ENCODE results near the gene GCKR.
"Not testable (repeated sequence)": the region's sequence is repeated elsewhere in the genome, so short reads cannot be mapped to it uniquely, and the experiment has no call there.

Gene GCKR

GRCh38 chr2:27537287-27537686 is 40.6 kb downstream of the GCKR start:
- Histone ChIP-seq H3K36me3 (ENCODE audit: control insufficient read depth, insufficient read depth, low read length) (no peaks in the 10 kb centered on the region), H2AFZ (peak overlapping the region; percentile 66), H3K27ac (no peak overlapping the region), H3K9ac (no peak overlapping the region), H3K79me2 (no peaks in the 10 kb centered on the region), H3K9me3 (ENCODE audit: control insufficient read depth, low read length) (no peaks in the 10 kb centered on the region), H3K27me3 (ENCODE audit: control insufficient read depth, insufficient read depth, low read length) (no peaks in the 10 kb centered on the region), H3K4me3 (ENCODE audit: low read depth, low read length) (no peak overlapping the region), H3K4me1 (peaks cover 9% of the 10 kb centered on the region), H3K4me2 (ENCODE audit: low read length) (no peak overlapping the region)
- no peak for TF ChIP-seq CTCF (IDR thresholded peaks at IDR 0.05)

DNA sequence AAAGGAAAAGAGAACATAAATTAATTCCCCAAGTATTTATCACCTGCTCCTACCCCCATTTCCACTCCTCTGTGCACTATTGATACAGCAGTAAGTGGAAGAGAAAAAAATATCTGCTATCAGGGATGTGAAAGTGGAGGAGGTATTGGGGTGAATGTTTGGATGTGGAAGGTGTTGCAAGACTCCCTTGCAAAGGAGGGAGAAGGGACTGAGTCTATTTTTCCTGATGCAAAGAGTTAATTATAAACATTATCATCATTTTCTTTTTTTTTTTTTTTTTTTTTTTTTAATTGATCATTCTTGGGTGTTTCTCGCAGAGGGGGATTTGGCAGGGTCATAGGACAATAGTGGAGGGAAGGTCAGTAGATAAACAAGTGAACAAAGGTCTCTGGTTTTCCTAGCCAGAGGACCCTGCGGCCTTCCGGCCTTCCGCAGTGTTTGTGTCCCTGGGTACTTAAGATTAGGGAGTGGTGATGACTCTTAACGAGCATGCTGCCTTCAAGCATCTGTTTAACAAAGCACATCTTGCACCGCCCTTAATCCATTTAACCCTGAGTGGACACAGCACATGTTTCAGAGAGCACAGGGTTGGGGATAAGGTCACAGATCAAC is 42.3 kb downstream of the GCKR start:
- H3K36me3 ChIP-seq (ENCODE audit: control insufficient read depth, insufficient read depth, low read length); H3K4me3 ChIP-seq (ENCODE audit: low read depth, low read length); H3K9me3 ChIP-seq (ENCODE audit: control insufficient read depth, low read length); H2AFZ ChIP-seq; H3K4me1 ChIP-seq; H3K27ac ChIP-seq; H3K4me2 ChIP-seq (ENCODE audit: low read length); H3K27me3 ChIP-seq (ENCODE audit: control insufficient read depth, insufficient read depth, low read length); H3K9ac ChIP-seq; H3K79me2 ChIP-seq: not testable (repeated sequence)

DNA sequence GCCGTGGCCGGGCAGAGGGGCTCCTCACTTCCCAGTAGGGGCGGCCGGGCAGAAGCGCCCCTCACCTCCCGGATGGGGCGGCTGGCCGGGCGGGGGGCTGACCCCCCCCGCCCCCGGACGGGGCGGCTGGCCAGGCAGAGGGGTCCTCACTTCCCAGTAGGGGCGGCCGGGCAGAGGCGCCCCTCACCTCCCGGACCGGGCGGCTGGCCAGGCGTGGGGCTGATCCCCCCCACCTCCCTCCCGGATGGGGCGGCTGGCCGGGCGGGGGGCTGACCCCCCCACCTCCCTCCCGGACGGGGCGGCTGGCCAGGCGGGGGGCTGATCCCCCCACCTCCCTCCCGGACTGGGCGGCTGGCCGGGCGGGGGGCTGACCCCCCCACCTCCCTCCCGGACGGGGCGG is 43.0 kb downstream of the GCKR start:
- H3K9ac ChIP-seq; H3K4me3 ChIP-seq (ENCODE audit: low read depth, low read length); H3K4me2 ChIP-seq (ENCODE audit: low read length); H2AFZ ChIP-seq; H3K4me1 ChIP-seq; H3K9me3 ChIP-seq (ENCODE audit: control insufficient read depth, low read length); H3K79me2 ChIP-seq; H3K27ac ChIP-seq; H3K27me3 ChIP-seq (ENCODE audit: control insufficient read depth, insufficient read depth, low read length); H3K36me3 ChIP-seq (ENCODE audit: control insufficient read depth, insufficient read depth, low read length): not testable (repeated sequence)

DNA sequence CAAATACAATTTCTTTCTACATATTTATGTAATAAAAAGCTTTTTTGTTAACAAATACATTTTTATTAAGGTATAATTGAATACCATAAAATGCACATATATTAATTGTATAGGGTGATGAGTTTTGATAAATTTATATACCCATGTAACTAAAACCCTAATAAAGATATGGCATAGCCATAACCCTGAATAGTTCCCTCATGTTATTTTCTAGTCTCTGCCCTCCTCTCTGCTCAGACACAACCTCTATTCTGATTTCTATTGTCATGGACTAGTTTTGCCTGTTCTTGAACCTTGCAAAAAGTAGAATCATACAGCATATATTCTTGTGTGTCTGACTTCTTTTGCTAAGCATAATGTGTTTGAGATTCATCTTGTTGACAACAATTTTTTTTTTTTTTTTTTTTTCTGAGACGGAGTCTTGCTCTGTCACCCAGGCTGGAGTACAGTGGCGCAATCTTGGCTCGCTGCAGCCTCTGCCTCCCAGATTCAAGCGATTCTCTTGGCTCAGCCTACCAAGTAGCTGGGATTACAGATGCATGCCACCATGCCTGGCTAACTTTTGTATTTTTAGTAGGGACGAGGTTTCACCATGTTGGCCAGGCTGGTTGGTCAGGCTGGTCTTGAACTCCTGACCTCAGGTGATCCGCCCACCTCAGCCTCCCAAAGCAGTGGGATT is 47.6 kb downstream of the GCKR start:
- Histone ChIP-seq H3K9ac (no peak overlapping the region), H3K4me2 (ENCODE audit: low read length) (no peak overlapping the region), H3K79me2 (no peaks in the 10 kb centered on the region), H3K9me3 (ENCODE audit: control insufficient read depth, low read length) (no peaks in the 10 kb centered on the region), H3K27me3 (ENCODE audit: control insufficient read depth, insufficient read depth, low read length) (no peaks in the 10 kb centered on the region), H3K4me1 (no peaks in the 10 kb centered on the region), H2AFZ (no peak overlapping the region), H3K36me3 (ENCODE audit: control insufficient read depth, insufficient read depth, low read length) (no peaks in the 10 kb centered on the region), H3K27ac (no peak overlapping the region), H3K4me3 (ENCODE audit: low read depth, low read length) (no peak overlapping the region)
- no peak for TF ChIP-seq CTCF (IDR thresholded peaks at IDR 0.05)

- H3K9me3 ChIP-seq (ENCODE audit: control insufficient read depth, low read length): no peaks in the 10 kb centered on the region
- H3K27me3 ChIP-seq (ENCODE audit: control insufficient read depth, insufficient read depth, low read length): no peaks in the 10 kb centered on the region
- TF ChIP-seq CTCF (IDR thresholded peaks at IDR 0.05): no peak
- no peak overlapping the region for H3K4me2 ChIP-seq (ENCODE audit: low read length)
- no peak overlapping the region for H3K27ac ChIP-seq
- no peak overlapping the region for H3K4me3 ChIP-seq (ENCODE audit: low read depth, low read length)
- no peaks in the 10 kb centered on the region for H3K36me3 ChIP-seq (ENCODE audit: control insufficient read depth, insufficient read depth, low read length)
- no peaks in the 10 kb centered on the region for H3K4me1 ChIP-seq
- H2AFZ ChIP-seq: no peak overlapping the region
- no peak overlapping the region for H3K9ac ChIP-seq
- H3K79me2 ChIP-seq: no peaks in the 10 kb centered on the region
These were observed 48.9 kb downstream of the GCKR start for GRCh38 chr2:27545348-27546141.

Measured in parathyroid adenoma (tissue), 2 donors.